Esophagus muscularis mucosa (tissue), 4 donors: Measurements from ENCODE around the gene KRTAP10-7. TPM values are rescaled to one million over a fixed set of nuclear protein-coding genes. Genes with fewer than 3 reads are reported as not detected.

Experiments used
- DNase-seq: peaks from one replicate; pipeline ENCODE4 v3.0.0-alpha.2; 2017; ENCODE audit errors: extremely low spot score
- H3K27ac ChIP-seq, 4 donors: fragments of 200-600 bp; sonication (generic); replicated peaks in 1 of 4; 1 replicate in 3 of 4; 2 replicates in 1 of 4; pipeline ENCODE4 v1.5.1; 2016 to 2019; ENCODE audit warnings: mild to moderate bottlenecking in 1 of 4
- H3K27me3 ChIP-seq, 4 donors: fragments of 200-600 bp; sonication (generic); one replicate each; pipeline versions ENCODE4 v1.5.1 to v1.6.0; 2016 to 2019
- H3K36me3 ChIP-seq, 4 donors: fragments of 200-600 bp; sonication (generic); one replicate each; pipeline ENCODE4 v1.5.1; 2016 to 2019
- H3K4me1 ChIP-seq, 4 donors: fragments of 200-600 bp; sonication (generic); one replicate each; pipeline ENCODE4 v1.5.1; 2016 to 2019
- H3K4me3 ChIP-seq, 4 donors: fragments of 200-600 bp; sonication (generic); 1 replicate in 2 of 4; 2 replicates in 2 of 4; pipeline ENCODE4 v1.5.1; 2016 to 2019; ENCODE audit warnings: mild to moderate bottlenecking in 4 of 4, moderate library complexity in 1 of 4
- H3K9me3 ChIP-seq, 4 donors: fragments of 200-600 bp; sonication (generic); 1 replicate in 3 of 4; 2 replicates in 1 of 4; pipeline ENCODE4 v1.5.1; 2016 to 2019
- EP300 ChIP-seq: sonication (generic); formaldehyde crosslinking; IDR thresholded peaks from one replicate; pipeline ENCODE4 v1.6.1; 2017; ENCODE audit warnings: antibody characterized with exemption
- POLR2A ChIP-seq: fragments of 450-650 bp; IDR thresholded peaks from one replicate; pipeline ENCODE4 v1.6.1; 2017; ENCODE audit warnings: antibody characterized with exemption, moderate library complexity, mild to moderate bottlenecking, low read depth
- POLR2AphosphoS5 ChIP-seq, 2 donors: sonication (generic); formaldehyde crosslinking; IDR thresholded peaks; one replicate each; pipeline ENCODE4 v1.6.1; 2017; ENCODE audit warnings: antibody characterized with exemption in 2 of 2
- WGBS: methylation state at CpG from one replicate; pipeline ENCODE4 v1.1.5; 2018; 5-methylcytosine and 5-hydroxymethylcytosine counted together
- intact Hi-C: fragments of 100-400 bp; cut with DNase I; formaldehyde crosslinking; loops from one replicate; pipeline ENCODE4 v1.15.1; 2023
- total RNA-seq, 4 donors: library from RNA; depleted of rRNA; stranded (reverse); fragments of >200 nt; gene quantifications; one replicate each; pipeline versions ENCODE4 v1.1.0 to v1.2.1, GENCODE V29; 2016
- TF ChIP-seq, protein P1 (sequence below), 3 experiments: fragments of 200-600 bp in 2 of 3; fragments of 450-650 bp in 1 of 3; sonication (generic) in 2 of 3; IDR thresholded peaks; one replicate each; pipeline ENCODE4 v1.5.1; 2017 to 2019; ENCODE audit warnings: antibody characterized with exemption in 3 of 3, mild to moderate bottlenecking in 2 of 3, moderate library complexity in 1 of 3

The KRTAP10-7 gene
- total RNA-seq, 4 donors from 2014 or later = not detected

DNA sequence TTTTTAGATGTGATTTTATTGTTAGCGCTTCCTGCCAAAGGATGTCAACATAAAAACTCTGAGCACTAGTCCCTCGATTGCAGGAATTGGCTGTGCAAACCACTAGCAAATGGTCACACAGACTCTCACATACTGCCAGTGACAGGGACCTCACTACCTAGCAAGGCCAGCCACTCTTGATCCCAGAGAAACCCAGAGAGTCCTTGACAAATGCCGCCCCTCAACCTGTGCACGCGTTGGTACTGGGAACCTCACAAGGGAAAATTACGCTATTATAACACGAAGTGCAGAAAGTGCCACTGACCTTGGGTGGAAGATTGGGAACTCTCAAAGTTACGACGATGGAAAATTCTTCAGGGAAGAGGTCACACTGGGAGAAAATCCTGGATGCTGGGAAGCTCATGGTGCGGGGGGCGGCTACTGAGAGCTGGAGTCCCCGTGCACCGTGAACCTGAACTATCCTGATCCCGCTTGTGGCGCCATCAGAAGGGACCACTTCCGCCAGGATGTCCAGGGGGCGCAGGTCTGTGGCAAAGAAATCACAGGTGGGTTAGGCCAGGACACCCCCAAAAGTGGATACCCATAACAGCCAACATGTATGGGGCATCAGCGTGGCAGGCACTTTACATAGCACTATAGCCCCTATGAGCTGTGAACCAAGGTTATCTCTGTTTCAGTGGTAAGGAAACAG, 32.8 kb upstream of the KRTAP10-7 start:
- Histone ChIP-seq H3K9me3 (peaks cover 0 to 14% (median 5%) of the 10 kb centered on the region in 4 donors), H3K27ac (no peak overlapping the region), H3K4me3 (no peak overlapping the region), H3K36me3 (no peaks in the 10 kb centered on the region), H3K27me3 (peaks cover 0 to 26% (median 0%) of the 10 kb centered on the region in 4 donors), H3K4me1 (no peaks in the 10 kb centered on the region)
- DNase-seq = peak; percentile 92
- intact Hi-C loops = no loop called here
- TF ChIP-seq POLR2A (no peak), EP300 (no peak), POLR2AphosphoS5 (IDR thresholded peaks at IDR 0.05) (no peak)
- TF ChIP-seq, protein P1, sequence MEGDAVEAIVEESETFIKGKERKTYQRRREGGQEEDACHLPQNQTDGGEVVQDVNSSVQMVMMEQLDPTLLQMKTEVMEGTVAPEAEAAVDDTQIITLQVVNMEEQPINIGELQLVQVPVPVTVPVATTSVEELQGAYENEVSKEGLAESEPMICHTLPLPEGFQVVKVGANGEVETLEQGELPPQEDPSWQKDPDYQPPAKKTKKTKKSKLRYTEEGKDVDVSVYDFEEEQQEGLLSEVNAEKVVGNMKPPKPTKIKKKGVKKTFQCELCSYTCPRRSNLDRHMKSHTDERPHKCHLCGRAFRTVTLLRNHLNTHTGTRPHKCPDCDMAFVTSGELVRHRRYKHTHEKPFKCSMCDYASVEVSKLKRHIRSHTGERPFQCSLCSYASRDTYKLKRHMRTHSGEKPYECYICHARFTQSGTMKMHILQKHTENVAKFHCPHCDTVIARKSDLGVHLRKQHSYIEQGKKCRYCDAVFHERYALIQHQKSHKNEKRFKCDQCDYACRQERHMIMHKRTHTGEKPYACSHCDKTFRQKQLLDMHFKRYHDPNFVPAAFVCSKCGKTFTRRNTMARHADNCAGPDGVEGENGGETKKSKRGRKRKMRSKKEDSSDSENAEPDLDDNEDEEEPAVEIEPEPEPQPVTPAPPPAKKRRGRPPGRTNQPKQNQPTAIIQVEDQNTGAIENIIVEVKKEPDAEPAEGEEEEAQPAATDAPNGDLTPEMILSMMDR (IDR thresholded peaks at IDR 0.05) = no peak
- WGBS = 90% methylated on average over 17 of the region's 18 CpGs

DNA sequence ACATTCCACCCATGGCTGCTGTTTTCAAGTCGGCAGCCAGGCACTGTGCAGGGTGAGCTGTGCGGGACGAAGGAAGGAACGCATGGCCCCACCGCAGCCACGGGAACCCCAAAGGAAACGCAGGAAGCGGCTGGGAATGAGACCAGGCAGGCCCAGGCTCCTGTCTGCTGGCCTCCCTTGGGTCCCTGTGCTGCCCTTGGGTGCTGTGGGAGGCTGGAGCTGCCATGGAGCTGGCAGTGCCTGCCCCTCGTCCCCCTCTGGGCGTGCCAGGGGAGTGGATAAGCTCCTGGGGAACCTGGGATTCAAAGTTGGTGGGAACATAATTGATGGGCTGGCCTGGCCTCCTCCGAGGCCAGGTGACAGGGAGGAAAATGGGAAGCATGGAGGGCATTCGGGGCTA, 32.1 kb upstream of the KRTAP10-7 start:
- TF ChIP-seq, protein P1 (IDR thresholded peaks at IDR 0.05) = no peak
- TF ChIP-seq POLR2A (no peak), POLR2AphosphoS5 (IDR thresholded peaks at IDR 0.05) (no peak), EP300 (no peak)
- H3K36me3 ChIP-seq = no peaks in the 10 kb centered on the region
- DNase-seq = peak; percentile 66
- H3K9me3 ChIP-seq = peaks cover 0 to 11% (median 5%) of the 10 kb centered on the region in 4 donors
- H3K27ac ChIP-seq = no peak overlapping the region
- WGBS = 76% methylated on average over 3 of the region's 12 CpGs
- no peaks in the 10 kb centered on the region for H3K4me1 ChIP-seq
- intact Hi-C loops = no loop called here
- no peak overlapping the region for H3K4me3 ChIP-seq
- peaks cover 0 to 33% (median 0%) of the 10 kb centered on the region in 4 donors for H3K27me3 ChIP-seq

DNA sequence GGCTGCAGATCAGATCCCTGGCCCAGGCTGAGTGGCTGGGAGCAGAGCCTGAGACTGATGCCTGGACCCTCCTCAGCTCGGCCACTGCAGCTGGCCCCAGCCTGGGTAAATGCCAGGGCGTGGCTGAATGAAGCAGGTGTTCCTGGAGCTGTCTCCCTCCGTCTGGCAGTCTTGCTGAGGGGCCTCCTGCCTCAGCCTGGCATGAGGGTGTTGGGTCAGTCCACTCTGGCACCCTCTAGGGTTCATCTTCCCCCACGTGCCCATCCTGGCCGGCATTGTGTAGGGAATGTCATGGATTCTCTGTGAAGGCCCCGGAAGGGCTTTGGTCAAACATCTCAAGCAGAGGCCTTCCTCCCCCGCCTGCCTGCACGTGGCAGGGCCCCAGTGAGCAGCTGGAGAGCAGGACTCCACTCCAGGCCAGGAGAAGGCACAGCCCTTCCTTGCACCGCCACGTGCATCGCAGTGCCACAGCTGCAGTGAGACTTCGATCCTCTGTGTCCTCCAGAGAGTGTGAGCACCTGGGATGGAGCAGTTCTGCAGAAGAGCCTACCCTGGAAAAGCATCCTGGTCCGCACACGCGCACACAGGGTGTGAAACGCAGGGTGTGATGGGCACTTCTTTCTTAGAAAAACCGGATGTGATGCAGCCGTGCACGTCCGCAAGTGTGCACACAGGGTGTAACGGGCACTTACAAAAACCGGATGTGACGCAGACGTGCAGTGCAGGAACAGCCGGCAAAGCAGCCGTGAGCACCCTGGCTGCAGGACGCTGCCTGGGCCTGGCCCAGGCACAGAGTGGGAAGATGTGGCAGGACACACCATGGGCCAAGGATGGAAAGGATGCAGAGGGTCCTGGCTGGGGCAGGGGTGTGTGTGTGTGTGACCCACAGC, 31.5 kb upstream of the KRTAP10-7 start:
- H3K27me3 ChIP-seq = peaks cover 0 to 39% (median 0%) of the 10 kb centered on the region in 4 donors
- H3K36me3 ChIP-seq = no peaks in the 10 kb centered on the region
- no peak overlapping the region for H3K4me3 ChIP-seq
- peak; percentile 64 for DNase-seq
- no peak for TF ChIP-seq EP300
- TF ChIP-seq, protein P1 (IDR thresholded peaks at IDR 0.05) = no peak
- TF ChIP-seq POLR2AphosphoS5 (IDR thresholded peaks at IDR 0.05) = no peak
- TF ChIP-seq POLR2A = no peak
- WGBS = 83% methylated on average over 20 of the region's 27 CpGs
- no peaks in the 10 kb centered on the region for H3K4me1 ChIP-seq
- intact Hi-C loops = no loop called here
- no peak overlapping the region for H3K27ac ChIP-seq
- peaks cover 0 to 11% (median 5%) of the 10 kb centered on the region in 4 donors for H3K9me3 ChIP-seq

DNA sequence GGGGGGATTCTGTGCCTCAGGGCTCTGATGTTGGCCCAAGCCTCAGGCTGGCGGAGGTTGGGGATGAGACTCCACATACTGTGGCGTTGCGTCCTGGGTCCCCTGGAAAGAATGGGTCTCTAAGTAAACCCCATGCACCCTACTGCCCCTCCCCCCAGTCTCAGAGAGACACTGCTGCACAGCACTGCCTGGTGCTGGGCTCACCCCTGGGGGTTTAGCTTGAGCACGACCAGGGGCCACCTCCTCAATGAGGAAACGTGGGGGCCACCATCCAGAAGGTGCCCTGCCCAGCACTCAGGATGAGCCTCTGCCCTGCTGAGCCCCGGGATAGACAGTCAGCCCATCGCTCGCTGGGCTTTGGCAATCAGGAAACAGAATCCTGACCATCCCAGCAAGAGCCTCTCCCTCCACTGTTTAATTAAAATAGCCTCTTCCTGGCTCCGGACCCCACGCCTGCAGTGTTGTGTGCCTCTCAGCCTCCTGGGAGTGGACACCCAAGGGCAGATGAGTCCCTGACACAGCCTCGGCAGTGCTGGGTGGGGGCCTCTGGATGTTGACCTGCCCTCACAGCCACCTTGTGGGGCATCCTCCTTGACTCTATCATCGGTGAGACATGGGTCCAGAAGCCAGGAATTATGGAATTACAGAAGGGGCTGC, 30.4 kb upstream of the KRTAP10-7 start:
- TF ChIP-seq, protein P1 (IDR thresholded peaks at IDR 0.05) = no peak
- no peak for TF ChIP-seq EP300
- TF ChIP-seq POLR2A = no peak
- no peak for TF ChIP-seq POLR2AphosphoS5 (IDR thresholded peaks at IDR 0.05)
- WGBS = 73% methylated on average over 5 of the region's 12 CpGs
- Histone ChIP-seq H3K4me3 (no peak overlapping the region), H3K4me1 (no peaks in the 10 kb centered on the region), H3K27ac (no peak overlapping the region), H3K9me3 (peaks cover 0 to 11% (median 5%) of the 10 kb centered on the region in 4 donors), H3K27me3 (peaks cover 0 to 48% (median 0%) of the 10 kb centered on the region in 4 donors), H3K36me3 (no peaks in the 10 kb centered on the region)
- DNase-seq = peak; percentile 37
- intact Hi-C loops = no loop called here
